8988T (cell line): ENCODE data around the gene ENPEP.

Experiments used
- DNase-seq: peaks from one replicate; pipeline ENCODE4 v3.0.0; 2011

The ENPEP gene

DNA sequence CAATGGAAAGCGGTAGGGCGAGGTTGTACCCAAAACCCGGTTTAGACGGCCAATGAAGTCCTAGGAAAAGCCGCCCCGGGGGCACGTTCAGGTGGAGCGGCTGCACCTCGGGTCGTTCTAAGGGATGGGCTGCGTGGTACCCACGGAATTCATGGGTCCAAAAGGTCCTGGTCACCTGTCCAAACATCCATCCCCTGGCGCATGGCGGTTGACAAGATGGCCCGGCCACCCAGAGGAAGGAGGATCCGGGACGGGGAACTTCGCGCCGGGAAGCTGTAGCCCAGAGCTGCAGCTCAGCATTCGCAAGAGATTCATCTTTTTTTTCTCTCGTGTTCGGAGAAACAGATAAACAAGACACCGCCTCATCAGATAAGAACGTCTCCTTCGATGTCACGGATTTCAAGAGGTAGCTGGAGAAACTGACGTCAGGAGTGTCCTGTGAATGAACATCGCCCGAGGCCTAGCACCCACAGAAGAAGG, 136.1 kb downstream of the ENPEP start:
- no peak for DNase-seq

- DNase-seq: no peak
Observed at GRCh38 chr4:110612631-110613269, 136.8 kb downstream of the ENPEP start.

DNA sequence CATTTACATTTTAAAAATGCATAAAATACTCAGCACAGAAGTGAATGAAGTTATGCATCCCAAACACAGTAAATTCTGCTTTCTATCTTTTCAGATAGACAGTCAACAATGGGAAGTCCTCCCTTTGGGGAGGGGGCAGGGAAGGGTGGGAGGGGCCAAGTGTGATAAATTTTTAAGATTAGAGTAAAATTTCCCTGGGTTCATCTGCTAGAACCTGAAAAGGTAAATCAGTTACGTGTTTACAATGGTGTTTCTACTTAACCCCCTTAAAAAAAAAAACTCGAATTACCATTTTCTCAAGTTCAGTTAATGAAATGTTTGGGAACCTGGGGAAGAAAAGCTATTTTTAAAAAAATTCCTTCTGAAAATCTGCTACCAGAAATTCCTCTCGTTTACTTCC, 137.8 kb downstream of the ENPEP start:
- no peak for DNase-seq

DNA sequence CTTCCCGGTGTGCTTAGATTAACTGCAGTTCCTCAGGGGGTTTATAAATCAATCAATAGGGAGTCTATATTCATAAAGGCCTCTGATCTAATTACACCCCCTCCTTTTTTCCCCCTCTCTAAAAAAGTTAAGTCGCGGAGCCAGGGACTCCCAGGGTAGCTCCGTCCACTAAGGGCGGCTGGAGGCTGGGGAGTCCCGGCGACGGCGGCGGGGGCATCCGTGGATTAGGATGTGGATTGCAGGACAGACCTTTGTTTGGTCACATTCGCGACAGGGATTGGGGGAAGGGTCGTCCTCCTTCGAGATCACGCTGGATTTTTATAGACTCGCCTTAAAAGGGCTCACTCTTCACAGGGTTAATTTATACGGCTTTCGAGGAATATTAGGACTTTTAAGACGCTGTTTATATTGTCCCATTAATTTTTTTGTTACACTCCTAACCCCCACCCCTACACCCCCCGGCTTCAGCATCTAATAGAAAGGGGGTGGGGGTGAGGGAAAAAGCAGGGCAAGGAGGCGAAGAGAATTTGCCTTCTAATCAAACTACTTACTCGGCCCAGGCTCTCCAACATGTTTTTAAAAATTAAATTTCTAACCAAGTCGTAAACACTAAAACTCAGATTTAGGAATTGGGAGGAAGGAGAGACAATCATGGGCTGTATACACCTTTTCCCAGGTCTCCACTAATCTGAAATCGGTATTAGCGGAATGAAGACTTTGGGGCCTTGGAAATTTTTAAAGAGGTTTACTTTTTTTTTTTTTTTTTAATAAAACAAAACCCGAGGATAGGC, 138.4 kb downstream of the ENPEP start:
- no peak for DNase-seq
